NCI-H82 treated with DMSO at 0.1 percent for 48 hours (cell line): ENCODE data around the gene COL24A1.
"Not testable (repeated sequence)": the region's sequence is repeated elsewhere in the genome, so short reads cannot be mapped to it uniquely, and the experiment has no call there.

Experiments used
- DNase-seq: peaks from one replicate; lab custom pipeline; 2025; ENCODE audit not compliant: unreplicated experiment; lab: John Stamatoyannopoulos, UW

The COL24A1 gene

DNA sequence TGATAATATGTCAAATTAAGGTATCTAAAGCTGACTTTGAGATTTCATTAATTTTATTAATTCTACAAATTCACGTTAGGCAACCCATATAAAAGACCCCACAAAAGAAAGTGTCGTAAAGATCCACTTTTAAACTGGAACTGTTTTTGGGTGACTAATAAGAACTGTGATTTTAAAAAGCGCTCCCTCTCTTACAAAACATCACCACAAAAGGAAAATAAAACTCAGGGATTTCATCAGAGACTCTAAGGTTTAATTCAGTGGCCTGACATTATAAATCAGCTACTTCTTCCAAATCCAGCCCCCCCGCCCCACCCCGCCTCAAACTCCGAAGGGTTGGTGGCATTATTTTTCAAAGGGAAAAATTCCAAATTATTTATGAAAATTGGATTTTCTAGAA is 2.7 kb downstream of the COL24A1 start:
- DNase-seq: no peak

DNA sequence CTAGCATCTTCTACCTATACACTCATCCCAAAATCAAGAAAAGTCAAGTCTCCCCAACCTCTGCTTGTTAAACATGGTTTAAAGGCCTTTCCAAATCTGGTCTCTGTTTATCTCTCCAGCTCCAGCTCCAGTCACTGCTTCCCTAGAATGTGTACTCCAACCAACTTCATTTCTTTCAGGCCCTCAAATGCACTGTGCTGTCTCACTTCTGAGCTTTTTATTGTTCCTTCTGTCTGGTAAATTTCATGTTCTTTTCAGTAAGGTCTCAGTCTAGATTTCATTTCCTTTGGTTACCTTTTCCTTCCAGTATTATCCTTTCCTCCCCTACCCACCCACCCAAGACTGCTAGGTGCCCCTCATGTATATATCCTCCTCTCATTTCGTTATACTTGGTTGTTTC is 3.7 kb downstream of the COL24A1 start:
- no peak for DNase-seq

DNA sequence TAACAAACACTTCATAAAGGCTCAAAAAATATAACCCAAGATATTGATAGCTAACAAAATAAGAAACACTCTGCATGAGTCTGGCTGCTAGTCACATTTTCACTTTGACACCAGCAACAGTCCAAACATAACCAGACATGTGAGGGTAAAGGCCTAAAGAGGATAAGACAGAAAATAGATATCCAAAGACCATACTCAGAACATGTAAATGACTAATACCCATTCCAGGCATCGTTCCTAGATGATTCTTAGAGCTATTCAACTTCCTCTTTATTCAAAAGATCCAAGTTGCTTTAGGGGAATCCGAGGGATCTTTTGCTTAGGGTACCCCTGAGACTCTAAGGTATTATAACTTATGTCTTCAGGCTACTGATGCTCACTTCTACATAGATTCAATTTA is 5.1 kb downstream of the COL24A1 start:
- no peak for DNase-seq

DNA sequence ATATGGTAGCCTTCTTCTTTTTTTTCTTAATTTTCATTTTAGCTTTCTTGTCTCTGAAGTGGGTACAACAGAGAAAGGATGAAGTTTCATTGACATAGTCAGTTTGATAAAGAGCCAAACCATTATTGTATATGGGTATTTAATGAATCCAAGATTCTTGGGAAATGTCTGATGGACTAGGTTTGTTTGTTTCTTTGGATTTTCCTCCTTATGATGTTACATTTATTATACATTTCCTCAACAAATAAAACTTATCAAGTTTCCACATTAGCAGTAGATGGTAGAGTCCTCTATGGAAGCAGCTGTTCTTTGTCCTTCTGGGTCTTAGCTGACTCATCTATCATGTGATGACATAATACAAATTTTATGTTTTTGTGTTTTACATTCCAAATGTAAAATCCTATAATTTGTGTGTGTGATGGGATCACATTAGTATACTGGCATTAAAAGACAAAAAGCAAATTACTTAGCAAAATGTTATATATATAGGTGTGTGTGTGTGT is 6.0 kb downstream of the COL24A1 start:
- no peak for DNase-seq

DNA sequence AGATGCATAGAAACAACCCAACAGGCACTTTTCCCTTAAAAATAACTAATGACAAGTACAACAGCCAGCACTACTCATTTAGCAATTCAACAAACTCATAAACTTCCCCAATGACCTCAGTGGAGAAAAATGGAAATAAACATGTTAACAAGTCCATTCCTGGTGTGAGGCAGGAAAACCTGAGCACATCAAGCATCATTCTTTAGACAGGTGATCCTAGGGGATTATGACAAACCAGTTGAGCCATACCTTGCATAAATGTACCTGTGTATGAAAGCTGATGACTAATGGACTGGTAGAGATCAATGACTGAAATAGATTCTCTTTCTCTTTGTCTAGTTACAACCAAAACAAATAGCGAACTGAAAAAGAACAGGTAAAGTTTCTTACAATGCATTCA is 7.0 kb downstream of the COL24A1 start:
- DNase-seq: no peak

DNA sequence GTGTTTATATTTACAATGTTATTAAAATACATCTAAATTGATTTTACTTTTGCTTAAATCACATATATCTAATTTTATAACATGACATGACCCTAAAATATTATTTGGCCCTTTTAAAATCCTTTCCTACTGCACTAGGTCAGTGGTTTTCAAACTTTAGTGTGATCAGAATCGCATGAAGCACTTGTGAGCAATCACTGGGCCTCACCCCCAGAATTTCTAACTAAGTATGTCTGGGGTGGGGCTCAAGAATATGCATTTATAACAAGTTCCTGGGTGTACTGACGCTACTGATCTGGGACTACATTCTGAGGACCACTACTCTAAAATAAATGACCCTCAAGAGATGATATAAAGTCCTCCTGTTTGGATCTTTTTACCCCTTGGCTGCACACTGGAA is 8.8 kb downstream of the COL24A1 start:
- DNase-seq: no peak

DNA sequence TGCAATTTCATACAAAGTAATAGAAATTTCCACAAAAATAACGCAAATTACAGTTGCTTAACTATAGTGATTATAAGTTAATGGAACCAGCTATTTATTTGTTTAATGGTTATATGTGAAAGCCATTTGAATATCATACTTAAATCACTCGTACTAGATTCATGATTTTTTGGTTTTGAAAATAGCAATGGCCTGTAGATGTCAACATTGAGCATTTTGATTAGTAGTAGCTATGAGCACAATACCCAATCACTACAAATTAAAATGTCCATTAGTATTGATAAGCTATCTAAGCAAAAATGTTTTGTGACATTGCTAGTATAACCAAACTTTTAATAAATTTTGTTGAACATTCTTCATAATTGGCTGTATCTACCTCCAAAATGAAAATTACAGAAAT is 10.0 kb downstream of the COL24A1 start:
- DNase-seq: no peak

DNA sequence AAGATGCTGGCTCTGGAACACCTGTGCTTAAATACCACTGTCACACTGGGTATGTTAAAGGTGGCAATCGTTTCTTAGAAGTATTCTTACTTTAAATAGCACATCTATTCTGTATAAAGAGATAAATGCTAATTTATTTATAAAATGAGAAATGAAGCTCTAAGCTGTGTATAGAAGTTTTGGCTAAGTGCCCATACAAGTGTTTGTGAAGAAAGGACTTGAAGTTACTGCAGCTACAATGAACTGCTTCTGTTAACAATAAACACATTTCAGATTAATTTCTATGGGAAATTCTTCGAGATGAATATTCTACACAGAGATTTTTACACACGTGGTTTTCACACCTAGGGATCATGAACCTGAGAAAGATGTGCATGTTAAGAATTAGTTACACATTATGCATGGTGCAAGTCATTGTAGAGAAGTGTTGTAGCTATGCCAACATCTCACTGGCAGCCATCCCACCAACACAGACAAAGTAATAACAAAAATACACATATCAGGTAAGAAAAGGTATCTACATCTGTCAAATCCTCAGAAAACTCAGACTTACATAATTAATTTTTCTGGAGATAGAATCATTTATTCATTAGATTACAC is 16.2 kb downstream of the COL24A1 start:
- no peak for DNase-seq

DNA sequence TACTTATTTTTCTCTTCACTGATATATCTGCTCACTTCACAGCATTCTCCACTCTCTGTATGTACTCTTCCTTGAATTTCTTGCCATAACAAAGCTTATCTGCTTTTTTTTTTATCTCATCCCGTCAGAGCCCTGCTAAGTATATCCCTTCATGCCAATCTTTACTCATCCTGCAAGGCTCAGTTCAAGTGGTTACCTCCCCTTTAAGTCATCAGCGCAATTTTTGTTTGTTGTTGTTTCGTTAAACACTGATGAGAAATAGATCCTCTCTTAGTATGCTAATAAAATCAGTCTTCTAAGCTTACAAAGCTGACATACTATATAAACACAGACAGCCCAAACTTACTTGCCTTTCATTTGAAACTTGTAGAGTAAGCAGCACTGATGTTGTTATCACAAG is 17.8 kb downstream of the COL24A1 start:
- DNase-seq: no peak

DNA sequence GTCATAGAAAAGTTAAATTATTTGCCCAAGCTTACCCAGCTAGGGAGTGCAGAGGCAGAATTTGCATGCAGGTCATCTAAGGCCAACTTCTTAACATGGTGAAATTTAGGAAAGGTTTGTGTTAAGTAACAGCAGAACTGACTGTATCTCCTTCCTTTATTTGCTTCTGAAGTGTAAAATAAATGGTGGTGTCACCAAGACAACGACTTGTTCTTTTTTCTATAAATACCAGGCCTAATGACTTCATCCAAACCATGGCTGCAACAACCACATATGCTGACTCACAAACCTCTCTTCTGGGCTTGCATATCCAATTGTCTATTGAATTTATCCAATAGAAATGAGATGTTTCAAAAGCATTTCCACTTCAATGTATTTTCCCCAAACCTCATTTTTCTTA is 19.1 kb downstream of the COL24A1 start:
- no peak for DNase-seq

DNA sequence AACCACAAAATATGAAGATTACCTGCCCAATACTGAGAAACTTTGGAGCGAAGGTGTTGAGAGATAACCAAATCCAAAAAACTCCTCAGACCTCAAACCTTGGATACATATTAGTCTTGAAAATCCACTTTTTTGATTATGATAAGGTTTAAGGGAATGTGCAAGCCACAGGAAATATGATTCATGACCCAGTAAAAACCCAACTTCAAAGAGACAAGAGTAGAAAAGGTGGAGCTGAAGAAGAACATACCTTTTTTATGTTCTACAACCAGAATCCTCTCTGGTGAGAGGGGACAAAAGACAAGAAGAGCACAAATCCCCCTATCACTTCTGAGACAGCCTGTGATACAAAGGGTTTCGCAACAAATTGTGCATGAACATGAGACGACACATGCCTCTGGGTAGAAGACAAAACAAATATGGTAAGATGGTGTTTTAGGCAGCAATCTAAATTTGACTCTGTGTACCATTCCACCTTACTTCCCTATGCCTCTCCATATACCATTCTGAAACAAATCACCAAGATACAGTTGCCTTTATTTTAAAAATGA is 37.3 kb downstream of the COL24A1 start:
- DNase-seq: no peak

DNA sequence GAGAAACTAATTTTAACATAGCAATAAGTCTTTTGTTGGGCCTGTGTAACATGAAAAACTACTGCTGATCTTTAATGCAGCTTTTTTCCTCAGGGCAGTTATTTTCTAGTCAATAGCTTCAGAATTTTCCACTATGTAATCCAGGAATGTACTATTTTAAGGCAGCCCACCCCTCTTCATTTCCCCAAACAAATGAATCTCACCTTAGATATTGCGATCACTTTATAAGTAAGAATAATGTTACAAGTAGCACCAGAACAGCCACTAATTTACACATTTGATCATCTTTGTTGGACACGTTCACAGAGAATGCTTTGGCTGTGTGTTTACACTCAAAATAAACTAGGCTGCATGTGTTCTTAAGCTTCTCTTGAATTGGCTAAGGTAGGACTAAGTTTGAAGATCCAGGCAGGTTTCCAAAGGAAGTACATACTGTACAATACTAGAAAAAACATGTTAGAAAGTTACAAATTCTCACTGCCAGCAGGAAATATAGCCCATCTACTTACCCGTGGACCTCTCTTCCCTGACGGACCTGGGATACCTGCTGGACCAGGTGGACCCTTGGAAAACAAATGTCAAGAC is 41.7 kb downstream of the COL24A1 start:
- DNase-seq: no peak

DNA sequence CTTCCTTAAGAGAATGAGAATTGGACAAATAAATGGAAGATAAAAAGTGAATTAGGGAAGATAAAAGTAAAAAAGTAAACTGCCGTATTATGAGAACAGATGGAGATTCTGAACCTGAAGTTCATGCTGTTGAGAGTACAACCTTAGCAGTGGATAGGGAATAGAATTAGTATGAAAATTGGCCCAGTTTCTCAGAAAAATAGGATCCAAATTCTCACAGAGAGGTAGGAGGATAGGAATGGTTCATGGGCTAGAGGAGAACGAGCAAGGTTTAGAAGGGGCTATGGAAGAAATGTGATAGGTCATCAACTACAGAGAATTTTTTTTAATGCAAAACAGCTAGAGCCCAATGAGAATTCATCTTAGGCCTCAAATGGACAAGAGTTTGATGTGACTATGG is 42.3 kb downstream of the COL24A1 start:
- DNase-seq: no peak

DNA sequence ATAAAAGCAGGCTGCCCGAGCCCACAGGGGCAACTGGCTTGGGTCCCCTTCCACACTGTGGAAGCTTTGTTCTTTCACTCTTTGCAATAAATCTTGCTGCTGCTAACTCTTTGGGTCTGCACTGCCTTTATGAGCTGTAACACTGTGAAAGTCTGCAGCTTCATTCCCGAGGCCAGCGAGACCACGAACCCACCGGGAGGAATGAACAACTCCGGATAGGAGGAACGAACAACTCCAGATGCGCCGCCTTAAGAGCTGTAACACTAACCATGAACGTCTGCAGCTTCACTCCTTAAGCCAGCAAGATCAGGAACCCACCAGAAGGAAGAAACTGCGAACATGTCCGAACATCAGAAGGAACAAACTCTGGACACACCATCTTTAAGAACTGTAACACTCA is 45.0 kb downstream of the COL24A1 start:
- not testable (repeated sequence) for DNase-seq

DNA sequence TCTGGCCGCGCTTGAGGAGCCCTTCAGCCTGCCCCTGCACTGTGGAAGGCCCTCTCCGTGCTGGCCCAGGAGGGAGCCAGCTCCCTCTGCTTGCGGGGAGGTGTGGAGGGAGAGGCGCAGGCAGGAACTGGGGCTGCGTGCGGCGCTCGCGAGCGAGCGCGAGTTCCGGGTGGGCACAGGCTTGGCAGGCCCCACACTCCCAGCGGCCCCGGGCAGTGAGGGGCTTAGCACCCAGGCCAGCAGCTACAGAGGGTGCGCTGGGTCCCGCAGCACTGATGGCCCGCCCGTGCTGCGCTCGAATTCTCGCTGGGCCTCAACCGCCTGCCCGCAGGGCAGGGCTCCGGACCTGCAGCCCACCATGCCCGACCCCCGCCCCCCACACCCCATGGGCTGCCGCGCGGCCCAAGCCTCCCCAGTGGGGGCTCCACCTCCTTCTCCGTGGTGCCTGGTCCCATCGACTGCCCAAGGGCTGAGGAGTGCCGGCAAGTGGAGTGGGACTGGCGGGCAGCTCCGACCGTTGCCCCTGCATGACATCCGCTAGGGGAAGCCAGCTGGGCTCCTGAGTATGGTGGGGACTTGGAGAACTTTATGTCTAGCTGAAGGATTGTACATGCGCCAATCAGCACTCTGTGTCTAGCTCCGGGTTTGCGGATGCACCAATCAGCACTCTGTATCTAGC is 46.0 kb downstream of the COL24A1 start:
- no peak for DNase-seq

DNA sequence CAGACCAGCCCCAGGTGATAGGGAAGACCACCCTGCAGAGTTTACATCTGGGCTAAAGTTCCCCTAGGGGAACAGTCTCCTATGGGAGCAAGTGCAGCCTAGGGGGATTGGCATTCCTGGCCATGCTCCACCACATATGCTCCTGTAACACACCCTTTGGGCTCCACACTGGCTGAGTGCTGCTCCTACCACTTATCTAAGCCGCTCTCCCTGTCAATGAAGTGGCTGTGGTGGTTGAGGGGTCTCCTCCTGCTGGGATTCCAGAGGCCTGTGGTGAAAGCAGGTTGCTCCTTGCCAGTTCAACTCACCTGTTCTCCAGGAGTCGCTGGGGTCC is 51.1 kb downstream of the COL24A1 start:
- no peak for DNase-seq

DNA sequence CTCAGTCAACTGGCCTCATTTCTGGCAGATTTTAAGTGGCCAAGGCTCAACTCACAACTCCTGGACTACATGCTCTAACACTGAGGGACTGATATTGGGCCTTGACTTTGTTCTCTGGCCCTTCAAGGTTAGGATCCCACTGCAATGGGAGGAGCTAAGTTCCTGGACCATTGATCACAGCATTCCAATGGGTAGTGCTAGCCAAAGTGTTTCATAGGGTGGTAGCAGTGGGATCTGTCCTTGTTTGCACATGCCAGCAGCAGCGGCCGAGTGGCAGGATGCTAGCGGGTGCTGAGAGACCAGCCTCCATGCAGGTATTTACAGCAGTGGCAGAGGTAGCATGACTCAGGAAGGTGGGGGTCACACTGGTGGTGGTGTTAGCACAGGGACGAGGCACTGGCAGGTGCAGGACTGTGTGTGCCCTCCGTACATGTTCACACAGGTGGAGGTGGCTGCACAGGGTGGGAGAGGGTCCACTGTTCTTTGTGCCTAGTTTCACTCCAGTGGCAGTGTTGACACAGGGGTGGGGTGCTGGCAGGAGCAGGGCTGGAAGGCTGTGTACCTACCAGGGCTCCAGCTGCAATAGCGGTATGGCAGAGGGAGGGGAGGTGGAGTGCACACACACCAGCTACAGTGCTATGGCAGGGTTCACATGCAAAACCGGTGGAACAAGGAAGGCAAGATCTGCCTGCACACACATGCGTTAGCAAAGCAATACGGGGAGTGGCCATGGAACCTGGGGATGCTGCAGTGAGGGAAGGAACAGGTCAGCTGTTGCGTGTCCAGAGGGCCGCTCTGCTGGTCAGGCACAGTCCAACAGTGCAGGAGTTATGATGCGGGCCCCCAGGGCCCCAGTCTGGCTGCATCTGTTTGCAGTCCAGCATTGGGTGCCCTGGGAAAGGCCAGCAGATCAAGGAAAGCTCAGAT is 51.7 kb downstream of the COL24A1 start:
- DNase-seq: no peak

DNA sequence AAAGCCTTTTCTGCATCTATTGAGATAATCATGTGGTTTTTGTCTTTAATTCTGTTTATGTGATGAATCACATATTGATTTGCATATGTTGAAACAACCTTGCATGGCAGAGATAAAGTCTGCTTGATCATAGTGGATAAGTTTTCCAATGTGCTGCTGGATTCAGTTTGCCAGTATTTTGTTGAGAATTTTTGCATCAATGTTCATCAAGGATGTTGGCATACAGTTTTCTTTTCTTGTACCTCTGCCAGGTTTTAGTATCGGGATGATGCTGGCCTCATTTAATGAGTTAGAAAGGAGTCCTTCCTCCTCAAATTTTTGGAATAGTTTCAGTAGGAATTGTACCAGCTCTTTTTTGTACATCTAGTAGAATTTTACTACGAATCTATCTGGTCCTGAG is 55.0 kb downstream of the COL24A1 start:
- no peak for DNase-seq

DNA sequence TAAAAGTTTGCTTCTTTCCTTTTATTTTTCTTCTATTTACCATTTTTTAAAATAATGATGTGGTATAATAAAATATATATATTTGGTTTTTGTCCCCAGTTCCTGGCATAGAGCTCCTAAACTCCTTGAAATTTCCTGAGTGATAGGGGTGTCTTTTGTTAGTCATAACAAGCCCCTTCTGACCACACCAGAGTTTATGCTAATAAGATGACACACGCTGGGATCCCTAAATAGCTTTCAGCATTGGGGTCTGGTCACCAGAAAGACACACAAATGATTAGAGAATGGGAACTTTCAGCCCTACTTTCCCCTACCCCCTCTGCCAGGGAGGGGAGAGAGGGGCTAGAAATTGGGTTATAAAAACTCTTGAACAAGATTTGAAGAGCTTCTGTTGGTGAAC is 56.2 kb downstream of the COL24A1 start:
- no peak for DNase-seq

DNA sequence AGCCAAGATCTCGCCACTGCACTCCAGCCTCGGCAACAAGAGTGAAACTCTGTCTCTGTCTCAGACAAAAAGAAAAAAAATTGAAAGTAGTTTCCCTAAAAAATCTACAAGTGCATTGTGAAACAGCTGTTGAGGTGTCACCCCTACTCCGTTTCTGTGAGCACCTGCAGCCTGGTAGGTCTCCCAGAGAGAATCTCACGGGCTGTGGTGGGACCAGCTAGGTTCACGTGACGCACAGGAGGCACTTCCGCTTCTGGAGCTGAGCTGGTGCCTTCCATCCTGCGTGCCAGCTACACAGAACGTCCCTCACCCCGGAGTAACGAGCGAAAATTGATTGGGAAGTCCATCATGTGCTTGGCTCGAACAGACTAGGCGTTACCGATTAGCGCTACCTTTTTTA is 66.8 kb downstream of the COL24A1 start:
- DNase-seq: no peak

DNA sequence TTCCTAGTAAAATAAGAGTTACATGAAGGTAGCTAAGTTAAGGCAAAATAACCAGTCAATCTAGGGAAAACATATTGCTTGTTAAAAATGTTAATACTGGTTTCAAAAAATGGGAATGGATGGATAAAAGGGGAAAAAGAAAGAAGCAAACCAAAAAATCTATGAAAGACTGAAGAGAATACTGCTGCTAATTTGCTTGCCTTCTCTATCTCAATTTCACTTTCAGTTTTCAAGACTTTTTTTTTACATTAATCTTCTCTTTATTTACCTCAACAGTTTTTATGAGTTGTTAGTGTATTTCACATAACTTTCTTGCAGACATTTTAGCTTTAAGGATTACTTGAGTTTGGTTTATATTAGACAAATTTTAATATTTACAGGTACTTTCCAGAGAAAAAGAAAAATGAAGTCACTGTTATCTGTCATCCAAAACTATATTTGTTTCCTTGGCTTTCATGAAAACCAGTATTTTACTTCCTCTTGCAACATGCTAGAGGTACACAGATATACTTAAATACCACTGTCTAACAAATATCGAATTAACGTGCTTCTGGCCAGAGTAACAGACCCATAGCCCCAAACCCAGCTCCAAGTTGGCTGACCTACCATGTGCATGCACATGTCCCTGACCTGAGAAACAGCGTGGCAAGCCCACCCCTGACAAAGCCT is 70.7 kb downstream of the COL24A1 start:
- DNase-seq: no peak
